ENCODE measurements around the gene UMOD.

UMOD gene

DNA sequence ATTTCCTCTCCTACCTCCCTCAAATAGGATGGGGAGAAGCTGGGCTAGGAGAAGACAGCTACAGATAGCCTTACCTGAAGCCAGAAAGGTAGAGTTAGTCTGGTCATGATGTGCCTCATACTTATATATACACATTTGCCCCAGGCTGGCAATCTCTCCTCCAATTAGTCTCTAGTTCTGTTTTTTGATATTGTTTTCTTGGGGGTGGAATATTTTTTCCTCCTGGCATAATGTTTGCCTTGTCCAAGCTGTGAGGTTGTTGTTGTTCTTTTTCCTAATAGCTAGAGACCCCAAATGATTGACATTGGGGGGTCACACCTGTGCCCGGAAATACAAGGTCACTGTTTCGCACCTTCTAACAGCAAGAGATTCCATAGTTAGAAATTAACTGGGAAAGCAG is at the start of gene UMOD:
TSS of gene UMOD (minus strand) at position 101 of the 400 bp plus-strand sequence. CDS start 1,978 bp downstream, outside the sequence.
- DNase-seq = no peak

DNA sequence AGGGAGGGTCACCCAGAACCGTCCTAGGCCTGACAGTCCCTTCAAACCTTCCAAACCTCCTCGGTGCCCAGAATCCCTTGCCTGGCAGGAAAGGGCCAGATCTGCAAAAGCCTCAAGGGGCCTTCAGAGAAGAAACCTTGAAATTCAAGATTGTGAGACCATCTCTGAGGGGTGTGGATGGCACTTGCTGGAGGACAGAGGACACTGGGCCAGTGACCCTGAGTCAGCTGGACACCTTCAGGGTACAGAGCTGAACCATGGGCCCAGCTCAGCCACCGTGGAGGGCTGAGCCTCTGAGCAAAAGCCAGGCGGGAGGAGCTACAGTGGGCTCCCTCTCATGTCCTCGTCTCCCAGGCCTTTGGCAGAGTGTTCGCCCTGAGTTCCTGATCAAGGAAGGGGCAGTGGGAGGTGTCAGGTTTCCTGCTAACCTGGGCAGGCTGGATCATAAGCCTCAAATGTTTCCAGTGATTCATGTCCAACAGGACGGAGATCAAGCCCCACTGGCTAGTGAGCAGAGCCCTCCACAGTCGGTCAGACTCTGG is 49.0 kb upstream of the UMOD start:
- no peak for DNase-seq

- no peak for DNase-seq
Observed at GRCh38 chr16:20401066-20401465, 48.6 kb upstream of the UMOD start.

- DNase-seq = no peak
Observed at GRCh38 chr16:20399185-20399584, 46.7 kb upstream of the UMOD start.

- no peak for DNase-seq
Observed at GRCh38 chr16:20398603-20399002, 46.1 kb upstream of the UMOD start.

- DNase-seq = no peak
Observed at GRCh38 chr16:20397468-20398074, 45.1 kb upstream of the UMOD start.

DNA sequence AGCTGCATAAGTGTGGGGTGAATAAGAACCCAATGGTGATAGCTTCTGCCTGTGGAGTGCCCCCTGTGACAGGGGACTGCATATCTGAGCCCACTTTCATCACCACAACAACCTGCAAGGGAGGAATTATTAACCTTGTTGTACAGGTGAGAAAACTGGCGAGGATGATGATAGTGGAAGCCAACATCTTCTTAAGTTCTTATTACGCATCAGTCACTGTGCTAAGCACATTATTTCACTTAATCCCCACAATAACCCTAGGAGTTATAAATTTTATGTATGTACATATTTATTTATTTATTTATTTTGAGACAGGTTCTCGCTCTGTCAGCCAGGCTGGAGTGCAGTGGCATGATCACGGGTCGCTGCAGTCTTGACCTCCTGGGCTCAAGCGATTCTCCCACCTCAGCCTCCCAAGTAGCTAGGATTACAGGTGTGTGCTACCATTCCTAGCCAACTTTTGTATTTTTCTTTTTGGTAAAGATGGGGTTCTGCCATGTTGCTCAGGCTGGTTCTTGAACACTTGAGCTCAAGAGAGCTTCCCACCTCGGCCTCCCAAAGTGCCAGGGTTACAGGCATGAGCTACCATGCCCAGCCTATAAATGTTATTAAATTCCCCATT is 44.4 kb upstream of the UMOD start:
- DNase-seq = no peak

DNA sequence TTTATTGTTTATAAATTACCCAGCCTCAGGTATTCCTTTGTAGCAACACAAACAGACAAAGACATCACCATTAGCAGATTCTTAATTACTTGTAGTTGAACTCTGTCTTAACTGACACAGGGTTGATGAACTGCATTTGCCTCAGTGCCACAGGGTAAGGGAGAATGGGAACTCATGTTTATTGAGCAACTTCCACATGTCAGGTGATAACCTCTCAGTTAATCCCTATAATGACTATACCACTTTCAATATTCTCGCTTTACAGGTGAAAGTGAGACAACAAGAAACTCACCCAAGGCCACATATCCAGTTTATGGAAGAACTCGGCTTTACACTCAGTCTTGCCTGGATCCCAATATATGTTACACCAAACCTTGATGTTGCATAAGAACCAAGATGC is 43.4 kb upstream of the UMOD start:
- DNase-seq = no peak

GRCh38 chr16:20393801-20394577 is 41.5 kb upstream of the UMOD start:
- DNase-seq = no peak

GRCh38 chr16:20391045-20391444 is 38.5 kb upstream of the UMOD start:
- no peak for DNase-seq

GRCh38 chr16:20388854-20389253 is 36.3 kb upstream of the UMOD start:
- no peak for DNase-seq

DNA sequence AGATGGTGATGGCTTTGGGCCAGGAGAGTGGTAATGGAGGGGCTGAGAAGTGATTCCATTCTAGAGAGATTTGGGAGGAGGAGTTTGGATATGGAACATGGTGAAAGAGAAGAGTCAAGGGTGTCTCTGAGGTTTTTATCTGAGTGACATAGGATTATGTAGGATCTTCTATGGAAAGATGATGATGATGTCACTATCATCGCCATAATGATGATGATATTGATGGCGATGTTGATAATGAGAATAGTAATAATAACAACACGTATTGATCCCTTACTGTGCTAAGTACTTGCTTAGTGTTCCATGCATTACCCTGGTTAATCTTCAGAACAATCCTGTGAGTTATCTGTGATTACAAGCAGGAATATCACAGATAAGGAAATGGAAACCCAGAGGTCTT is 35.5 kb upstream of the UMOD start:
- no peak for DNase-seq

GRCh38 chr16:20385844-20386832 is 33.6 kb upstream of the UMOD start:
- peak; percentile 1 to 9 for DNase-seq

DNA sequence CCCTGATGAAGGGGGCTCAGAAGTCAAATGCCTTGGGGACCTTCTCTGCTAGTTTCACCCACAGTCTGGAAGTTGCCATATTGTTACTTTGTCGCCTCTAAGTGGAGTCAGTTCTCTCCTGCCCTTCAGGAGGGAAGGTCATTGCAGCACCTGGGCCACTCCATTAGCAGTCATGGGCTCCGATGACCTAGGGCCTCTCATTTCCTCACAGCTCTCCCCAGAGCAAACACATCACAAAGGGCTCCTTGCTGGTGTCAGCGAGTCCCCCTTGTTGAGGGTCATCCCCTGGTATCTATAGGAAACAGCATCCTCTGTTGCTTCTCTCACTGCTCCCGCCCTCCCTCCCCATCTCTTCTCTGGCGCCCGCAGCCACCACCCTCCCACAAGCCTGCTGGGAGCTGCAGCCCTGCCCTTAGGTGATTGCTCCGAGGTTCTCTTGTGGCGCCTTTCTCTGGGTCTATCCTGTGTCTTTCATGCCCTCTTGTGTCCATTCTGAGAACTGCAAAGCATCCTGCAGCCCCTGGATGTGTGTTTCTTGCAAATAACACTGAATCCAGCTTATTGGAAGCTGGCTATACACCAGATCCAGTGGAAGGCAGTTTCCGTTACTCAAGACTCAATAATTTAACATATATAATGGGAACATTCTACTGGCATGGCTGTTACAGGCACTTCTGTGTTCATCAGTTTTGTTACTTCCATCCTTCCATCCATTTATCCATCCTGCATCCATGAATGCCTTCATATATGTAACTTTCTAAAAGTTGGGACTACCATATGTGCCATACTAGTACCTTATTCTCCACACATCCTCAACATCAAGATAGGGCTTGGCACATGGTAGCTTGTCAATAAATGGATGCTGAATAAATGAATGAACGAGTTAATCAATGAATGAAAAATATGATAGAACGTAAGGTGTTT is 30.9 kb upstream of the UMOD start:
- DNase-seq = peak; percentile 22 to 48

DNA sequence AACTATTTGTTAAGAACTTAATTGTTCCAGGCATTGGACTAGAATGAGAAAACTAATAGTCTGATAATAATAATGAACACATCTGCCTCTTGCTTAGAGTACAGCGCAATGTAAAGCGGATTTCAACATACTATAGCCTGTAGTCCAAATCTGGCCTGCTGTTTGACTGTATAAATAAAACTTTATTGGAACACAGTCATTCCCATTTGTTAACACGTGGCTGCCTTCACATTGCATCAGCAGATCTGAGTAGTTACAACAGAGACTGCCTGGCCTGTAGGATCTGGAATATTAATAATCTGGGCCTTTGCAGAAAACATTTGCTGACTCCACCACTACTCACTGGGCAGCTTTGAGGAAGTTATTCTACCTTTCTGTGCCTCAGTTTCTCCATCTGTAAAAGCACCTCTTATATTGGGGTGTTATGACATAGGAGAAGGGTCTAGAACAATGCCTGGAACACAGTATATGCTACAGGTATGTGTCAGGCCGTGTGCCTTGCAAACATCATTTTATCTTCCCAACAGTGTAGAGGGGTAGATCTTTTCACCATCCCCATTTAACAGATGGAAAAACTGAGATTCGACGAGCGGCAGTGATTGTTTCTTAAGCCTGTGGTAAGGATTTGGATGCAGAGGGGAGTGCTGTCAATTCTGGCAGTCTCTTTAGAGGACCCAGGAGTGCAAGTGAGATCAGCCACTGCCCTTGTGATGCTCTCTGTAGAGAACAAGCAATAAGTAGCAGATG is 29.9 kb upstream of the UMOD start:
- DNase-seq = no peak

DNA sequence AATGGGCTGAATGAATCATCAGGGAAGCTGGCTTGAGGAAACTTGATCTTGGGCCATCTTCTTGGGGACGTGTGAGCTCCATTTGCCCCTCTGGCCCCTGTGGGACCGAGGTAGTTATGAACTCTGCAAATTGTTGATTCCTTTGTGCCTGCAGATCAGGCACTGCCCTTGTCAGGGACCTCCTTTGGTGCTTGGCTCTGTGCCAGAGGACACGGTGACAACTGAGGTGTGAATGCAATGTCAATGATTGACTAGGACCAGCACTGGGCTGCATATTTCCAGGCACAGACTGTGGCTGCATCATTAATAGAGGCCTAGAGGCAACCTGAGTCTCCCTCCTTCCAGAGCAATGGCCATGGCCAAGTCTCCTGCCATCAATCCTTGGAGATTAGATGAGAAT is 28.3 kb upstream of the UMOD start:
- no peak for DNase-seq

DNA sequence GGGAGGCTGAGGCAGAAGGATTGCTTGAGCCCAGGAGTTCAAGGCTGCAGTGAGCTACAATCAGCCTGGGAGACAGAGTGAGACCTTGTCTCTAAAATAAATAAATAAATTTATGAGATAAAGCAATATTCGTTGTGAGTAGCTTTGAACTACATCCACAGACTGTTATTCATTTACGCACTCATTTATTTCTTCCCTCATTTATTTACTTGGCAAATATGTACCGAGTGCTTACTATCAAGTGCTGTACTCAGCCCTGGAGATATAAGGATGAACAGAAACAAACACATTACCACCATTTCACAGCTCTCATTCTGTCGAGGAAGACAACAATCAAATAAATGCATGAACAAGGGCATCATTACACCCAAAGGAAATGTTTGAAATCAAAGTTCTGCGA is 24.7 kb upstream of the UMOD start:
- no peak for DNase-seq

DNA sequence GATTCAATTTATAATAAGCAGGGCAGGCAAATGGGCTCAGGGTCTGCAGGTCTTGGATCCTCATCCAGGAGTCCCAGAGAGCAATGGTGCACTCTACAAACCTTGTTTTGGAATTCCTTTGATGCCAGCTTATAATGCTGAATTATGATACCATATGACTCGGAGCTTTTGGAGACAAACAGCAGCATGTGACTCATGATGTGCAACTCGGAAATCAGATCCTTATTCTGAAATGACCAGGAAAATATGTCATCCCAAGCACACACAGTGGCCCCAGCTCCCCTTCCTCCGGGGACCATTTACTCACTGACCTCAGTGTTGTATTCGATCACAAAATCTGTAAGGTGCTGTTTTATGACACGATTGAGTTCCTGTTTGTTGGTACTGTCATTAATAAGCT is 20.2 kb upstream of the UMOD start:
- DNase-seq = no peak

DNA sequence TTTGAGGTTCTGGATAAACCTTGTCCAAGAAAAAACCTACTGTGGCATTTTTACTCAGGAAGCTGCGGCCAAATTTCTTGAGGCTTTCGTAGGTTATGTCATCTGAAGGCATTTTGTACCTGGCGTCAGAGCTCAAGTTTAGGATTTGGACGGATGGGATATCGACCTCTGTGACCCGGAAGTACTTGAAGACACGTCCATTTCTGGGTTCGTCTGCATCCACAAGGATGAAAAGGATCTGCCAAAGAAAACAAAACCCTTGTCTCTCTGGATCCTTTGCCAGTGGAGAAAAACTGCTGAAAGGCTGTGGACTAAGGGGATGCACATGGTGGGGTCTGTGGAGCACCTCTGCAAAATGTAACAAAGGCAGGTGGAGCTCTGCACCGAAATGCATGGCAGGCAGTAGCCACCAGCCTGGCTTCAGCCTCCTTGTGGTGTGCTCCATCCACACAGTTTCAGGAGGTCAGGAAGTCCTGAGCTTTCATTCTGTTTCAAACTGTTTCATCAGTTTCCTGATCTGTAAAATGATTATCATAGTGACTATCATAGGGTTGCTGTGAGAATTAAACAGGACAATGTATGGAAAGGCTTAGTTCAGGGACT is 17.0 kb upstream of the UMOD start:
- DNase-seq = no peak

- no peak for DNase-seq
Observed at GRCh38 chr16:20364051-20364450, 11.5 kb upstream of the UMOD start.
